Activated T-cell treated with anti-CD3 and anti-CD28 coated beads for 24 hours (primary cell): ENCODE data around the gene SPA17.

ENCODE experiments used
- DNase-seq: peaks from one replicate; pipeline ENCODE4 v3.0.0-alpha.2; 2020; ENCODE audit warnings: low read depth

SPA17 gene

GRCh38 chr11:124673333-124674167 is at the start of gene SPA17, which contains the start of gene SIAE:
Gene SPA17, plus strand, starts transcription at chr11:124673904. Its CDS starts 1,361 bp downstream, at chr11:124675265.
Gene SIAE, minus strand, starts transcription at chr11:124673739. Its CDS starts 31 bp downstream, at chr11:124673708.
- DNase-seq: peak; percentile 82

GRCh38 chr11:124625504-124626168 is 48.1 kb upstream of the SPA17 start:
- no peak for DNase-seq

- DNase-seq: no peak
These were observed 46.2 kb upstream of the SPA17 start for GRCh38 chr11:124627546-124627945.

- DNase-seq: no peak
These were observed 43.7 kb upstream of the SPA17 start for GRCh38 chr11:124629961-124630360.

GRCh38 chr11:124633355-124633754 is 40.3 kb upstream of the SPA17 start:
- no peak for DNase-seq

GRCh38 chr11:124635932-124636331 is 37.8 kb upstream of the SPA17 start:
- no peak for DNase-seq

GRCh38 chr11:124638500-124638899 is 35.2 kb upstream of the SPA17 start:
- DNase-seq: no peak

GRCh38 chr11:124639186-124639585 is 34.5 kb upstream of the SPA17 start:
- no peak for DNase-seq

GRCh38 chr11:124640666-124641065 is 33.0 kb upstream of the SPA17 start:
- no peak for DNase-seq

GRCh38 chr11:124642628-124643027 is 31.1 kb upstream of the SPA17 start:
- DNase-seq: no peak

GRCh38 chr11:124643042-124643604 is 30.6 kb upstream of the SPA17 start:
- DNase-seq: no peak

GRCh38 chr11:124643605-124644425 is 29.9 kb upstream of the SPA17 start:
- DNase-seq: no peak

GRCh38 chr11:124644426-124645280 is 29.1 kb upstream of the SPA17 start:
- no peak for DNase-seq

- no peak for DNase-seq
These were observed 27.6 kb upstream of the SPA17 start for GRCh38 chr11:124646148-124646547.

GRCh38 chr11:124648610-124649009 is 25.1 kb upstream of the SPA17 start:
- DNase-seq: no peak

GRCh38 chr11:124656774-124657630 is 16.7 kb upstream of the SPA17 start:
- no peak for DNase-seq

- no peak for DNase-seq
These were observed 15.8 kb upstream of the SPA17 start for GRCh38 chr11:124657904-124658303.

GRCh38 chr11:124658501-124658900 is 15.2 kb upstream of the SPA17 start:
- DNase-seq: no peak

GRCh38 chr11:124658986-124659385 is 14.7 kb upstream of the SPA17 start:
- DNase-seq: no peak

- DNase-seq: no peak
These were observed 12.2 kb upstream of the SPA17 start for GRCh38 chr11:124661553-124661952.
